Measurements from ENCODE around the gene RACGAP1. TPM values are rescaled to one million over a fixed set of nuclear protein-coding genes. Genes with fewer than 3 reads are reported as not detected.

Gene RACGAP1
- total and polyA plus RNA-seq, 2 of the 8 experiments (the other 6 are each of a cell fraction or from before 2014, with no cell fraction given), result 18.0 to 66.3 TPM

DNA sequence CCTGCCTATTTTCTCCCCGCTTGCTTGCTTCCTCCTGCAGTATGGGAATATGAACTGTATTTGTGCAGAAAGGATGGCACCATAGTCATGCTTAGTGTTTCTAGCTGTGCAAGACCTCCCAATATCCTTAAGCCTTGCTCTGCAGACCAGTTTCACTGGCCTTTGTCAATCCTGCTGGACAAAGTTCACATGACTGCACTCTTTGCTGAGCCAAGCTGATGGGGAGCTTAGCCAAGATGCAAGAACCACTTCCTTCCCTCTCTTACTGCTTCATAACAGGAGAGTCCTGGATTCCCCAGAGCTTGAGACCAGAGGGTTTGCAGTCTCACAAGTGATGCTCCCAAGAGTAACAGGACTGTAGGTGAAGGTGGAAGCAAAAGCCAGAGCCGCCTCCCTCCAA, 35.9 kb upstream of the RACGAP1 start:
- no peak overlapping the region for H2BK5ac ChIP-seq (ENCODE audit: low read depth, low read length)
- H3K9ac ChIP-seq (replicated peaks in 1 of 4; ENCODE audit: extremely low read depth in 1 of 4, low read depth in 3 of 4, low read length in 3 of 4), result no peak overlapping the region
- peaks cover 2 to 9% (median 8%) of the 10 kb centered on the region in 4 experiments for H3K4me1 ChIP-seq (replicated peaks in 1 of 4; ENCODE audit: control insufficient read depth in 3 of 4, insufficient read depth in 4 of 4, low read length in 3 of 4)
- FAIRE-seq (no peak), DNase-seq (ENCODE audit: low read depth in 1 of 2, low spot score in 2 of 2) (no peak)
- H2AK5ac ChIP-seq (ENCODE audit: low read depth, low read length), result no peak overlapping the region
- no peak overlapping the region for H4K91ac ChIP-seq (replicated peaks; ENCODE audit: insufficient read length, low read length)
- H3K36me3 ChIP-seq (ENCODE audit: control insufficient read depth in 2 of 4, insufficient read depth in 4 of 4, low read length in 3 of 4), result no peaks in the 10 kb centered on the region
- H3K4ac ChIP-seq (replicated peaks; ENCODE audit: insufficient read length, low read depth, low read length), result no peak overlapping the region
- H3K79me2 ChIP-seq (ENCODE audit: control insufficient read depth in 1 of 2, insufficient read depth in 2 of 2, low read length in 2 of 2), result no peaks in the 10 kb centered on the region
- H2BK120ac ChIP-seq (replicated peaks; ENCODE audit: low read depth, low read length), result no peak overlapping the region
- H3K27me3 ChIP-seq (replicated peaks in 1 of 4; ENCODE audit: control insufficient read depth in 3 of 4, extremely low read depth in 1 of 4, insufficient read depth in 3 of 4, low read length in 3 of 4), result peaks cover 19 to 53% (median 36%) of the 10 kb centered on the region in 4 experiments
- H3K14ac ChIP-seq (ENCODE audit: insufficient read length), result no peak overlapping the region
- H4K8ac ChIP-seq (ENCODE audit: extremely low read depth, insufficient read depth, low read length), result no peak overlapping the region
- H3K9me3 ChIP-seq (ENCODE audit: insufficient read depth in 2 of 2, low read depth in 1 of 2, low read length in 1 of 2), result no peaks in the 10 kb centered on the region
- peaks cover 2 to 4% of the 10 kb centered on the region in 2 experiments for H4K20me1 ChIP-seq (replicated peaks in 1 of 2; ENCODE audit: control insufficient read depth in 1 of 2, insufficient read depth in 2 of 2, low read length in 2 of 2)
- H3K4me3 ChIP-seq (ENCODE audit: extremely low read depth in 1 of 4, insufficient read depth in 2 of 4, low read depth in 3 of 4, low read length in 4 of 4), result no peak overlapping the region
- peaks cover 8% of the 10 kb centered on the region for H3K23me2 ChIP-seq (ENCODE audit: low read depth, low read length)
- ChIA-PET CTCF (ENCODE audit: partially characterized antibody) (interaction anchor here (1.1 to 22.8 kb wide), 4 partner anchors 10 to 194 kb away, joined by 3 to 420 read pairs (median 206); partner anchors contain the start of gene AQP6), POLR2A (ENCODE audit: partially characterized antibody) (no interaction called here)
- no peak overlapping the region for H3K18ac ChIP-seq (ENCODE audit: extremely low read depth, low read length)
- H2AFZ ChIP-seq (ENCODE audit: low read length), result no peak overlapping the region
- H4K5ac ChIP-seq (ENCODE audit: insufficient read length, low read depth, low read length), result no peak overlapping the region
- no peak overlapping the region for H3K56ac ChIP-seq (replicated peaks; ENCODE audit: insufficient read length, low read depth, low read length)
- no peak overlapping the region for H3K23ac ChIP-seq (ENCODE audit: insufficient read length)
- H3K79me1 ChIP-seq (ENCODE audit: low read depth, low read length), result no peaks in the 10 kb centered on the region
- H2BK12ac ChIP-seq (ENCODE audit: low read depth, low read length), result no peak overlapping the region
- no peak overlapping the region for H2BK15ac ChIP-seq (ENCODE audit: low read length)
- WGBS, 2 experiments (ENCODE audit: extremely low coverage in 1 of 2, insufficient coverage in 1 of 2, insufficient read length in 1 of 2, insufficient replicate concordance in 2 of 2, low coverage in 1 of 2, low lambda C conversion rate in 2 of 2, missing lambda C conversion rate in 1 of 2), result 94% methylated on average over 2 of the region's 2 CpGs; no CpG with 5 or more reads in 1 of the 2 experiments
- H2BK20ac ChIP-seq (ENCODE audit: low read length), result no peak overlapping the region
- H3K27ac ChIP-seq (ENCODE audit: low read depth, low read length), result no peak overlapping the region
- no peak overlapping the region for H3K4me2 ChIP-seq (ENCODE audit: insufficient read depth in 1 of 2, low read depth in 2 of 2, low read length in 2 of 2)
- TF ChIP-seq SIRT6 (IDR thresholded peaks at IDR 0.05; ENCODE audit: low read length) (no peak), TEAD4 (IDR thresholded peaks at IDR 0.05; ENCODE audit: low read depth, low read length) (no peak), SRF (IDR thresholded peaks at IDR 0.05; ENCODE audit: low read depth, low read length) (no peak)
